GM19351 (cell line): Measurements from ENCODE around the gene POGZ.
A peak's percentile ranks its signal among the peaks of the same experiment; 100 is the strongest.
"Not testable (repeated sequence)": the region's sequence is repeated elsewhere in the genome, so short reads cannot be mapped to it uniquely, and the experiment has no call there.

Experiments used
- ATAC-seq: cut with Tn5 transposase; IDR thresholded peaks from one replicate; pipeline ENCODE4 v1.9.1; 2021; ENCODE audit warnings: mild to moderate bottlenecking, moderate library complexity; ENCODE audit not compliant: unreplicated experiment

POGZ gene

DNA sequence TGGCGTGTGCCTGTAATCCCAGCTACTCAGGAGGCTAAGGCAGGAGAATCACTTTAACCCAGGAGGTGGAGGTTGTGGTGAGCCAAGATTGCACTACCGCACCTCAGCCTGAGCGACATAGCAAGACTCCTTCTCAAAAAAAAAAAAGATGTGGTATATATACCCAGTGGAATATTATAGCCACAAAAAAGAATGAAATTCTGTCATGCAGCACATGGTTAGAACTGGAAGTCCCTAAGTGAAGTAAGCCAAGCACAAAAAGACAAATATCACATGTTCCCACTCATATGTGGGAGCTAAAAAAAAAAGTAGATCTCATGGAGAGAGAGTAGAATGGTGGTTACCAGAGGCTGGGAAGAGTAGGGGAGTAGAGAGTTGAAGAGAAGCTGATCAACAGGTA is 41.2 kb downstream of the POGZ start:
- no peak for ATAC-seq

DNA sequence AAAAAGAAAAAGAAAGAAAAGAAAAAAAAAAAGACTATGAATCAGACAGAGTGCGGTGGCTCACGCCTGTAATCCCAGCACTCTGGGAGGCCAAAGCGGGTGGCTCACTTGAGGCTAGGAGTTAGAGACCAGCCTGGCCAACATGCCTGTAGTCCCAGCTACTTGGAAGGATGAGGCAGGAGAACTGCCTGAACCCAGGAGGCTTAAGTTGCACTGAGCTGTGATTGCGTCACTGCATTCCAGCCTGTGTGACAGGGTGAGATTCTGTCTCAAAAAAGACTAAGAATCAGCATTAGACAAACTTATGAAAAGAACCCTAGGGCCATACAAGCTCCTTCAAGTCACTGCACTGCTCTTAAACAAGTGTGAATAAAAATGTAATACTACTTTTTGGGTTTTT is 43.1 kb downstream of the POGZ start:
- no peak for ATAC-seq

DNA sequence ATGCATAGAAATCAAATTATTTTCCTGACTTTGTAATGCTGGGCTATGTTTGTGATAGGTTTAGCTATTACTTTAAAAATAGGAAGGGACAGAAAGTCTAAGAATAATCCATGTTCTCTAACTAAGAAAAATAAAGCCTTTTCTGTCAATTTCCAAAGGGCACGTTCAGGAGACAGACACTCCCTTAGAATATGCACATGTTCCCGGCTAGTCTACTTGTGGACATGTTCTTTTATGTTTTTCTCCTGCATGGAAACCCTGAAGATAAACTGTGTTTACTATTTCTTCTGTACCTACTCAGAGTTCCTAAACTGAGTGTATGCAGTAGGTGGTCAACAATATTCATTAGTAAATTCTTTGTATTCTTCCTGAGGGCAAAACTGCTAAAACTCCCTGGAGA is 47.4 kb downstream of the POGZ start:
- ATAC-seq: no peak

DNA sequence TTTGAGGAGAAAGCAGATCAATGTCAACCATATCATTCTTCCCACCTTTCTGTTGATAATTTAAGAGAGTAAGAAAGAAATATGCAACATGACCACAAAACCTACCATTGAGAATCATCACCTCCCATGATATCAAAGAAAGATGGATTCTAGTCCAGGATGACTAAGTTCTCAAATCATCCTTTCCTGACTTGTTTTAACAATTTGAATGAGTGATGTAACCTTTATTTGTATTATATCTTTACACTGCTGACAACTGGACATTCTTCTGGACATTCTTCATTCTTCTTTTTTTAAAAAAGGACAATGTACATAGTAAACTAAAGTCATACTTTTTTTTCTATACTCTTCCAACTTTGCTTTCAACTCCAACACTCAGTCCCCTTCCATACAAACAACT is 50.4 kb downstream of the POGZ start:
- ATAC-seq: no peak

GRCh38 chr1:151407304-151407703 is 52.0 kb downstream of the POGZ start:
- ATAC-seq: no peak

DNA sequence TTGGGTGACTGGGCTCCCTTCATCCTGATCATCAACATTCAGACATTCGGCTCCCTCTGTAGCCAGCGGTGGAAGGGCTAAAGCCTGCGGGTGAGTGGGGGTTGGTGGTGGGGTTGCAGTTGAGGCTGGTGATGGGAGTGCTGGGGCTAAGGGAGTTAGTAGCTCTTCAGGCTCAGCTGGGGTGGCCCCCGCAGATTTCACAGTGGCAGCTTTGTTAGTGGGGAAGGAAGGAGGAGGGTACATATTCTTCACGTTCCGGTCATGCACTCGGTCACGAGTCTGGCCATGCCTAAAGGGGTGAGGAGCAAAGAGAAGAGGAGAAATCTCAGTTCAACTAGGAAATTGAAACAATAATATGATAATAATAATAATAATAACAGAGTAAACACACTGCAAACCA is 53.1 kb downstream of the POGZ start:
- no peak for ATAC-seq

DNA sequence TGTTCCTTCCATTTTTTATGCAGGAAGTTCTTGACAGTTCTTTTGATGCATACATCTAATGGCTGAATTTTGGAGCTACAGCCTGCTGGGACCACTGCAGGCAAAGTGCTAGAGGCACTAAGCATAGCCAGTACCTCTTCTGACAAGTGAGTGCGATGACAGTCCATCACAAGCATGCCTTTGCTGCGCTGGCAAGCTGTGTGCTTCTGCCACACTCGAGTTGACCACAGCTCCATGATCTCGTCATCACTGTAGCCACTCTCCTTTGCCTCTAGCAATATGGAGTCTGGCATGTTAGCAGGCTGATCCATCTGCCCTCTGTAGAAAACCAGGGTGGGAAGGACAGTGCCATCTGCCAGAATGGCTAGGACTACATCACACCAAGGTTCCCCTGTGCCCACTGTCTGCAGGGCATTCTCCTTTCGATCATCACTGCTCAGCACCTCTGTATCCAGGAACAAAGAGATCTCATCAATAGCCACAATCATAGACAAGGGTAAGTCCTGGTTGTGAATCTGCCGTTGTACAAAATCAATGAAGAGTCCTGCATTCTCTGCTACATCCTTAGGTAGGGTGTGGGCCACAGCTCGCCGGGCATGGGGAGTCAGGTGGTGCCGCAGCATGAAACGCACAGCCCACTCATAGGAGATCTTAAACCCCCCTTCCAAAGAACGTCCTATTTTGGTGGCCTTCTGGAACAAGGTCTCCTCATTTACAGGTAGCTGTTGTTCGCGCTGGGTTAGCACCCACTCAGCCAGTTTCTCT is 53.9 kb downstream of the POGZ start:
- no peak for ATAC-seq

- ATAC-seq: no peak
Observed at GRCh38 chr1:151403612-151404011, 55.7 kb downstream of the POGZ start.

DNA sequence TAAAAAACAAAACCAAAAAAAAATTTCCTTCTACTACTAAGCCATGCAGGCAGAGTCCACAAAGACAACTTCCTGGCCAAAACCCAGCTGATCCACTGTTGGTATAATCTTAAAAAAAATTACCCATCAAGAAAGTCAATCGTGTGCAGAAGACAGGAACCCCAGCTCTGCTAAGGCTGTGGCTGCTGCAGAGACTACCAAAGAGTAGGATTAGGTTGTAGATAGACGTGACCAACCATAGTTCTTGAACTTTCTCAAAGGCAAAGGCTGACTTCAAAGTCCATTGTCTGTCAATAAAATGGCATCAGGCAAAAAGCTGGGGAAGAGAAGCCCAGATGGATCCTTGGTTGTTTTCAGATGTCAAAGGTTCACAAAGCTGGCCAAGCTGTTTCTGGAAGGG is 56.5 kb downstream of the POGZ start:
- no peak for ATAC-seq

DNA sequence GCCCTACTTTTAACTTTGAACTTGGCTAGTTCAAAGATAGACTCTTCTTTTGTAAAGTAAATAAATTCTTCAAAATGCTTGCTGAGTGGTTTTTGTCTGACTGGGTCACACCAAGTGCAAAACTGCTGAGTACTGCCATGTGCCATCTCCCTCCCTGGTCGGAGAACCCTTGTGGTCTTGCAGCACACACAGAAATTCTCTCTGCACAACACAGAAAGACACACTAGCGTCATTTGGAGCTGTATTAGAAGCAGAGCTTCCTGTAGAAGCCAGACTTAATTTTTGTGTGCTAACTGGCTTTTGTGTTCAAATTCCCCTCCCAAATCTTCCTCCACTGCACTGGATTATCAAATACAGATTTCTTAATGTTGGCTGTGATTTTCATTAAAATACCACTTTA is 57.4 kb downstream of the POGZ start:
- no peak for ATAC-seq

DNA sequence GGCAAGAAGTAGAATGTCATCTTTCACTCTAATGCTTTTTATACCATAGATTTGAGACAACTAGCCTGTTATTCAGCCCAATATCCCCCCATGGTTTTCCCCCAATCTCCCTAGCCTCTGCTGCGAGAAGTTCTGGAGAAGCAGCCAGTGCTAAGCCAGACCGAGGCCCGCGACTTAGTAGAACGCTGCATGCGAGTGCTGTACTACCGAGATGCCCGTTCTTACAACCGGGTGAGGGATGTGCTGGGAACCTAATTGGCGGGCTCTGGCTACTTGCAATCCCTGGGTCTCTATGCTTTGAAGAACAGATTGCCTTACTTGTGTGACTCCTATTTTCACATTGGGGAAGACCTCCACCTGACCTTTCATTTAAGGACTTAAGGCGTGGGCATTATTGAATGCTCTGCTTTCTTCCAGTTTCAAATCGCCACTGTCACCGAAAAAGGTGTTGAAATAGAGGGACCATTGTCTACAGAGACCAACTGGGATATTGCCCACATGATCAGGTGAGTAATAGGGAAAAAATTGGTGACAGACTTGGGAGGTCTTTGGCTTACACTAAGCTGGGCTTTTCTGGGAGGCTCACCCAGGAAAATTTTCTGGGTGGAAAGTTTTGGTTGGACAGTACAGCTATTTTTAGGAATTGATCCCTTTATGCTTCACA is 58.0 kb downstream of the POGZ start:
- no peak for ATAC-seq

DNA sequence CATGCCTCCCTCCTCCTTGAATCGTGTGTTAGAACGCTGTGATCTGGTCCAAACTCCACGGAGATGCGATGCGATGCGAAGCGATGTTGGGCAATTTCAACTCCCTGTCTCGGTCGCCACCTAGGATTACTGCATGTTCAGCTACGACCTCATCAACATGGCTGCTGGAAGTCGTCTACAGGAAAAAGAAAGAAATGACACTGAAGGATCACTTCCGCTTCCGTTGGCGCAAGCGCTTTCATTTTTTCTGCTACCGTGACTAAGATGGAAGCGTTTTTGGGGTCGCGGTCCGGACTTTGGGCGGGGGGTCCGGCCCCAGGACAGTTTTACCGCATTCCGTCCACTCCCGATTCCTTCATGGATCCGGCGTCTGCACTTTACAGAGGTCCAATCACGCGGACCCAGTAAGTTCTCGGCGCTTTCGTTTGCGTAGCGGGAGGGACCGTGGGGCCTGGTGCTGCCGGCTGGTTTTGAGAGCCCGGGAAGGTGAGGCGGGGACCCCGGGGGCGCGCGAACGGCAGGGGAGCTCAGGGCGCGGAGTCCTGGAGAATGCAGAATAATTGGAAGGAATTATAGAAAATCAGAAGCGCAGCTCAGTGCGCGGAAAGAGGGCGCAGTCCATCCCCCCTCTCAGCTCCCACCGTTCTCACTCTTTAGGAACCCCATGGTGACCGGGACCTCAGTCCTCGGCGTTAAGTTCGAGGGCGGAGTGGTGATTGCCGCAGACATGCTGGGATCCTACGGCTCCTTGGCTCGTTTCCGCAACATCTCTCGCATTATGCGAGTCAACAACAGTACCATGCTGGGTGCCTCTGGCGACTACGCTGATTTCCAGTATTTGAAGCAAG is 59.7 kb downstream of the POGZ start, which contains the start of gene PSMB4:
Gene PSMB4, plus strand, starts transcription at position 250 of the 848 bp plus-strand sequence. Its CDS starts 15 bp downstream, at position 265.
- ATAC-seq: peak; percentile 88

DNA sequence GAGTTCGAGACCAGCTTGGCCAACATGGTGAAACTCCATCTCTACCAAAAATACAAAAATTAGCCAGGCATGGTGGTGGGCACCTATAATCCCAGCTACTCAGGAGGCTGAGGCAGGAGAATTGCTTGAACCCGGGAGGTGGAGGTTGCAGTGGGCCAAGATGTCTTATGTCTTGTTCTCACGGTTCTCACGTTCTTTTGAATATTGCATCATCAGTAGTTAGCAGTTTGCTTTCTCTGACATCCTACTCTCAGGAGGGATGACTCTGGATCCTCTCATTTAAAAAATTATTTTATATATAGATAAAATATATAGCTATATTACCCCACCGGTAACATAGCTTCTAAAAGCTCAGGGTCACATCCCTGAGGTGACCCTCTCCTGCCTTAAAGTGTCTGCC is 63.0 kb downstream of the POGZ start:
- not testable (repeated sequence) for ATAC-seq

DNA sequence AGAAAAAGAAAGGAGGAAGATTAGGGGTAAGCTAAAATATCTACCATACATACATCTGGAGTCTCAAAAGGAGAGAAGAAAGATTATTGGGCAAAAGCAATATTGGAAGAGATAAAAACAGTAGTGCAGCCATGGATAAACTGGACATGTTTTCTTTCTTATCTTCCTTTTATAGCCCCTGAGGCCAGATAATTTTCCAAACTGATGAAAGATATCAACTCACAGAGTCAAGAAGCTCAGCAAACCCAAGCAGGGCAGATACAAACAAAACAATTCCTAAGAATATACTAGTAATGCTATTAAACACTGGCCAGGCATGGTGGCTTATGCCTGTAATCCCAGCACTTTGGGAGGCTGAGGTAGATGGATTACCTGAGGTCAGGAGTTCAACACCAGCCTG is 65.7 kb downstream of the POGZ start:
- ATAC-seq: no peak

DNA sequence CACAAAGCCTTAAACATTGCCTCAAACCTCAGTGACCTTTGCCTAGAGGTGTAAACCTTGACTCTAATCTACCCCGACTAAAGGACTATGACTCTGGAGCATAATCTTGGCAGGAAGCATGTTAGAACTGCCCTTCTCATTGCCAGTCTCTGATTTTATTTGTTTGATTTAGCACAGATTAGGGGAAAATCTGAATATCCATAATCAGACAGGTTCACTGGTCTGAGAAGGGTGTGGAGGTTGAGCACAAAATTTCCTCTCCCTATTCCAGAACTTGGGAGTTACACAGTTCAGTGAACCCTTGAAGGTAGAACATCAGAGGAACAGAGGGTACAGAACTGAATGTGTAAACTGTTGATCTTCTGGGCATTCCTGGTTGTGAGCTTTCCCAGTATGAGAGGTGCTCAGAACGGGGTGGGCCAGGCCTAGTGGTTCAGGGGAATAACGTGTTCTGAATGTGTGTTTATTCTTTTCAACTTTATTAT is 68.2 kb downstream of the POGZ start:
- no peak for ATAC-seq

DNA sequence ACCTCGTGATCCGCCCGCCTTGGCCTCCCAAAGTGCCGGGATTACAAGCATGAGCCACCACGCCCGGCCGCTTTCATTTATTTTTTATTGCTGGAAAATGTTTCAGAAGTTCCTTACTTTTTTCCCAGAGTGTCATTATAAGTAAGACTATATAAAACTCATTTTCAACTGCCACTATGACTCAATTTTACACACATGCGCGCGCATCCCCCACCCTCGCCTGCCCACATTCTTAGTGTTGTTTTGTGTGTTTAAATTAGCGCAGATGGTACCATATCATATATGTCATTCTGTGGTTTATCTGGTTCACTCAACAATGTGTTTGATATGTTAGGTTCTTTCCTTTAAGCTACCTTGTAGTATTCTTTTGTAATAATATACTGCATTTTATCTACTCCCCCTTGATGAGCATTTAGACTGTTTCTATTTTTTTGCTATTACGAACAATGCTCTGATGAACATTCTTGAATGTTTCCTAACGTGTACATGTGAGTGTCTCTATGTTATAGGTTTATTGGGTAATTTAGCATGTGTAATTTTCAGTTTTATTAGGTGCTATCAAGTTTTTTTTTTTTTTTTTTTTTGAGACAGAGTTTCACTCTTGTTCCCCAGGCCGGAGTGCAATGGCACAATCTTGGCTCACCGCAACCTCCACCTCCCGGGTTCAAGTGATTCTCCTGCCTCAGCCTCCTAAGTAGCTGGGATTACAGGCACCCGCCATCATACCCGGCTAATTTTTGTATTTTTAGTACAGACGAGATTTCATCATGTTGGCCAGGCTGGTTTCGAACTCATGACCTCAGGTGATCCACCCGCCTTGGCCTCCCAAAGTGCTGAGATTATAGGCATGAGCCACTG is 68.8 kb downstream of the POGZ start:
- not testable (repeated sequence) for ATAC-seq

DNA sequence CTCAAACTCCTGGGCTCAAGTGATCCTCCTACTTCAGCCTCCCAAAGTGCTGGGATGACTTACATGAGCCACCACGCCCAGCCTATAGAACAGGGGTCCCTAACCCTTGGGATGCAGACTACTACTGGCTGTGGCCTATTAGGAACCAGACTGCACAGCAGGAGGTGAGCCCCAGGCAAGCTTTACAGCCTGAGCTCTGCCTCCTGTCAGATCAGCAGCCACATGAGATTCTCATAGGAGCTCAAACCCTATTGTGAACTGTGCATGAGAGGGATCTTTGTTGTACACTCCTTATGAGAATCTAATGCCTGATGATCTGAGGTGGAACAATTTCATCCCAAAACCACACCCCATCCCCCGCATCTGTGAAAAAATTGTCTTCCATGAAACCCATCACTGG is 73.3 kb downstream of the POGZ start:
- ATAC-seq: no peak

DNA sequence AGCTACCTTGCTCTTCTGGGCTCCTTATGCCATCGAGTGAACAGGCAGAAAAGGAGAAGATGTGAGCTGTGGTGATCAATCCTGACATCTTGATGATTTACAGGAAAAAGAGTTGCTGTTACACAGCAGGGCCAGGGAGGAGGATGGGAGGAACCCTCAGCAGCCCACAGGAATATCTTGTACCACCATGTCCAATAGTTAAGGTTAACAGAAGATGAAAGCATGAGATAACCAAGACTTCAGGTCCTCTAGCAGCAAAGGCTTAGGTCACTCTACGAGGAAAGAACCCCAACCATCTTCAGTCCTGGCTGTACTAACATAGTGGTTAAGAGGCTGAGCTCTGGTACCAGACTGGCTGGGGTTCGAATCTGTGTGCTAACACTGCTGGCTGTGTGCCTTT is 74.7 kb downstream of the POGZ start:
- ATAC-seq: no peak

DNA sequence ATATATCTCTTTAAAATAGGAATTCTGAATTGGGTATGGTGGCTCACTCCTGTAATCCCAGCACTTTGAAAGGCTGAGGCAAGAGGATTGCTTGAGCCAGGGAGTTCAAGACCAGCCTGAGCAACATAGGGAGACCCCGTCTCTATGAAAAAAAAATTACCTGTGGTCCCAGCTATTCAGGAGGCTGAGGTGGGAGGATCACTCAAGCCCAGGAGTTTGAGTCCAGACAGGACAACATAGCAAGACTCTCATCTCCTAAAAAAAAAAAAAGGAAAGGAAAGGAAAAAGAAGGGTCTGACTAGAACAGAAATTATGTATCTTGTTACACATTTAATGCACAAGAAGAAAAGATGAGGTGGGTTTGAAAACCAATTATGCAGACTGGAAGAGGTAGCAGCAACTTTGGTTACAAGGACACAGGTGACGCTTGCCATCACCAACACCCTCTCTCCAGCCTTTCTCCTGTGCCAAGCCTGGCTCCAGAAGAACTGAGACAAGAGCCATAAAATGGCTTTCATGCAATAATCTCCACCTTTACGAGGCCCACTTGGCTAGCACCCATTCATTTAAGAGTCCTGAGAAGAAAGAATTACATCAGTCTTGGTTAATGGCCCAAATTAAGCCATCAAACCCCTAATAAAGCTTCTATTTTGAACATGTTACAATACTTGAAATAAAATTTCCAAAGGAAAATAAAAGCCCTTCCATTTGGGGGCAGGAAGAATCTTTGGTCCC is 82.0 kb downstream of the POGZ start:
- ATAC-seq: no peak

DNA sequence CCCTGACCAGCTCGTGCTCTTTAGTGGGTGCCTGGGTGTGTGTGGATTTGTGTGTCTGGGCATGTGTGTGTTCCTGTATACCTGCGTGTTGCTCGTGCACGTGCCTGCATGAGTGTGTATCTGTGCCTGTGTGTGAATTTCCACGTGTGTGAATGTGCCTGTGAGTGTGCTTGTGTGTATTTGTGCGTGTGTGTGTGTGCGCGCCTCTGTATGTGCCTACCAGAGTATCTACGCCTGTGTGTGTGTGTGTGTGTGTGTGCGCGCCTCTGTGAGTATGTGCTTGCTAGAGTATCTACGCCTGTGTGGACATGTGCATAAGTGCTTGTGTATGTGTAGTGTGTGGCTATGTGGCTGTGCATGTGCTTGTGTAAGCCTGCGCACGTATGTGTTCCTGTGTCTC is 86.1 kb downstream of the POGZ start:
- ATAC-seq: no peak
